K562 (cell line): ENCODE data around the gene TAL1. TPM values are rescaled to one million over a fixed set of nuclear protein-coding genes. Genes with fewer than 3 reads are reported as not detected.
A peak's percentile ranks its signal among the peaks of the same experiment; 100 is the strongest.

Experiments
- ADNP ChIP-seq: fragments of 200-800 bp; sonication (Bioruptor generic); IDR thresholded peaks from 2 replicates; pipeline ENCODE4 v1.6.1; 2016; ENCODE audit warnings: missing genetic modification characterization, missing compliant biosample characterization
- ARNT ChIP-seq, 2 experiments: fragments of 450-650 bp; IDR thresholded peaks; 2 replicates each; pipeline ENCODE4 v1.6.1; 2016; ENCODE audit warnings: mild to moderate bottlenecking in 1 of 2
- CUX1 ChIP-seq: fragments of 200-800 bp; sonication (Bioruptor generic); IDR thresholded peaks from 2 replicates; pipeline ENCODE4 v1.6.1; 2016; ENCODE audit warnings: missing genetic modification characterization, missing compliant biosample characterization
- DLX4 ChIP-seq: fragments of 250-450 bp; sonication (Bioruptor Pico); IDR thresholded peaks from 2 replicates; pipeline ENCODE4 v1.6.1; 2021; ENCODE audit warnings: mild to moderate bottlenecking
- HES1 ChIP-seq: fragments of 450-650 bp; IDR thresholded peaks from 2 replicates; pipeline ENCODE4 v1.6.1; 2016; ENCODE audit warnings: low read depth, mild to moderate bottlenecking, moderate library complexity
- MEIS2 ChIP-seq: fragments of 450-650 bp; IDR thresholded peaks from 2 replicates; pipeline ENCODE4 v1.6.1; 2014; ENCODE audit warnings: mild to moderate bottlenecking; ENCODE audit not compliant: partially characterized antibody
- MYBL2 ChIP-seq, 2 experiments: fragments of 450-650 bp in 1 of 2; sonication (generic) in 1 of 2; formaldehyde crosslinking in 1 of 2; IDR thresholded peaks; 2 replicates each; pipeline versions ENCODE4 v1.6.1 to v1.8.1; 2017 to 2022; ENCODE audit warnings: borderline replicate concordance in 1 of 2, inconsistent platforms in 1 of 2, low read depth in 1 of 2, mild to moderate bottlenecking in 1 of 2, missing genetic modification reagents in 1 of 2, moderate library complexity in 1 of 2
- NCOR1 ChIP-seq: fragments of 450-650 bp; IDR thresholded peaks from 2 replicates; pipeline ENCODE4 v1.6.1; 2016; ENCODE audit warnings: mild to moderate bottlenecking, moderate library complexity
- NR0B1 ChIP-seq: fragments of 450-650 bp; IDR thresholded peaks from one replicate; pipeline ENCODE4 v1.6.1; 2018; ENCODE audit warnings: mild to moderate bottlenecking, moderate library complexity; ENCODE audit not compliant: partially characterized antibody
- POLR2AphosphoS2 ChIP-seq: IDR thresholded peaks from 2 replicates; pipeline ENCODE4 v1.6.1; 2012; ENCODE audit warnings: low read length, improper control_type of control experiment
- RAD21 ChIP-seq, 2 experiments: fragments of 250-450 bp in 1 of 2; fragments of 450-650 bp in 1 of 2; sonication (Bioruptor Pico) in 1 of 2; formaldehyde crosslinking in 1 of 2; IDR thresholded peaks in 1 of 2; conservative IDR thresholded peaks in 1 of 2; 2 replicates each; pipeline versions ENCODE4 v1.4.0 to v1.8.0; 2020 to 2022; ENCODE audit warnings: mild to moderate bottlenecking in 2 of 2, moderate library complexity in 1 of 2
- RNF219 ChIP-seq: fragments of 250-450 bp; sonication (Bioruptor Pico); IDR thresholded peaks from 2 replicates; pipeline ENCODE4 v1.5.0; 2022; ENCODE audit warnings: mild to moderate bottlenecking
- THAP7 ChIP-seq: fragments of 250-450 bp; sonication (Bioruptor Pico); IDR thresholded peaks from 2 replicates; pipeline ENCODE4 v1.5.0; 2021
- TSC22D4 ChIP-seq: fragments of 450-650 bp; IDR thresholded peaks from 2 replicates; pipeline ENCODE4 v1.6.1; 2016; ENCODE audit warnings: missing genetic modification characterization, missing biosample characterization, control low read depth
- ZFP30 ChIP-seq: fragments of 250-450 bp; sonication (Bioruptor Pico); IDR thresholded peaks from 2 replicates; pipeline ENCODE4 v1.8.0; 2022; ENCODE audit warnings: moderate library complexity, mild to moderate bottlenecking, inconsistent platforms, borderline replicate concordance
- ZNF140 ChIP-seq: fragments of 250-450 bp; sonication (Bioruptor Pico); IDR thresholded peaks from 2 replicates; pipeline ENCODE4 v1.8.0; 2021; ENCODE audit warnings: moderate library complexity, mild to moderate bottlenecking, inconsistent platforms
- polyA plus RNA-seq, 8 experiments: library from polyadenylated mRNA; depleted of rRNA in 4 of 8; stranded (reverse) in 5 of 8; unstranded in 3 of 8; fragments of >200 nt; fragmentation: Nextera tagmentation in 2 of 8; fragmentation: Illumina TruSeq in 1 of 8; extraction: Ambion mirVana in 2 of 8; extraction: Trizol in 1 of 8; gene quantifications; 2 replicates each; pipeline versions ENCODE4 v1.2.1 to v1.2.3, GENCODE V29; 2011 to 2014; ENCODE audit warnings: inconsistent platforms in 1 of 8, missing spikeins in 1 of 8
- total RNA-seq, 7 experiments: library from RNA; depleted of rRNA in 6 of 7; stranded (reverse); fragments of >200 nt in 6 of 7; fragmentation: Illumina TruSeq in 2 of 7; extraction: Trizol in 2 of 7; gene quantifications; 2 replicates each; pipeline versions ENCODE4 v1.2.1 to v1.2.3, GENCODE V29; 2011 to 2021; ENCODE audit warnings: low replicate concordance in 1 of 7

The TAL1 gene
- total and polyA plus RNA-seq, 9 of the 15 experiments (the other 6 are each of a cell fraction or from before 2014, with no cell fraction given): 18.5 to 106 (median 59.7) TPM

- TF ChIP-seq RNF219 (CRISPR knock-in tag) (no peak), DLX4 (CRISPR knock-in tag) (no peak), TSC22D4 (tag) (no peak), ZFP30 (CRISPR knock-in tag) (no peak), NR0B1 (no peak), CUX1 (CRISPR knock-in tag) (peak; percentile 91), ARNT (IDR thresholded peaks at IDR 0.05) (peak; percentile 16 to 44; a peak in 1 of 4 replicates), THAP7 (CRISPR knock-in tag) (no peak), ADNP (tag) (no peak), RAD21 (CRISPR knock-in tag; conservative IDR thresholded peaks at IDR 0.05 in 1 of 2, IDR thresholded peaks at IDR 0.05 in 1 of 2) (no peak), NCOR1 (peak; percentile 99), ZNF140 (no peak), MYBL2 (IDR thresholded peaks at IDR 0.05; ENCODE audit: low read depth) (no peak), MYBL2 (CRISPR knock-in tag; IDR thresholded peaks at IDR 0.05; ENCODE audit: borderline replicate concordance) (no peak), HES1 (peak; percentile 100), MEIS2 (peak; percentile 88), POLR2AphosphoS2 (no peak)
Observed at GRCh38 chr1:47232187-47232874, at the start of gene TAL1 (continued).
